GM18517 (cell line): ENCODE measurements around the gene DLG2.
A peak's percentile ranks its signal among the peaks of the same experiment; 100 is the strongest.

Experiments used
- ATAC-seq: cut with Tn5 transposase; IDR thresholded peaks from one replicate; pipeline ENCODE4 v1.9.1; 2021; ENCODE audit warnings: mild to moderate bottlenecking, moderate library complexity; ENCODE audit not compliant: unreplicated experiment

Gene DLG2

GRCh38 chr11:85133636-85134035 is 493.5 kb downstream of the DLG2 start:
- ATAC-seq: no peak

- ATAC-seq: no peak
Observed at GRCh38 chr11:85132851-85133585, 494.1 kb downstream of the DLG2 start.

GRCh38 chr11:85127349-85127748 is 499.8 kb downstream of the DLG2 start:
- no peak for ATAC-seq

- peak; percentile 97 for ATAC-seq
Observed at GRCh38 chr11:85123752-85124231, 503.4 kb downstream of the DLG2 start.

GRCh38 chr11:85118151-85118550 is 509.0 kb downstream of the DLG2 start:
- no peak for ATAC-seq

- ATAC-seq: no peak
Observed at GRCh38 chr11:85115798-85116197, 511.3 kb downstream of the DLG2 start.

GRCh38 chr11:85114786-85115185 is 512.4 kb downstream of the DLG2 start:
- no peak for ATAC-seq

- ATAC-seq: peak; percentile 99
Observed at GRCh38 chr11:85110246-85110645, 516.9 kb downstream of the DLG2 start.

GRCh38 chr11:85109141-85109540 is 518.0 kb downstream of the DLG2 start:
- peak; percentile 73 for ATAC-seq

GRCh38 chr11:85105868-85106267 is 521.3 kb downstream of the DLG2 start:
- ATAC-seq: no peak

- ATAC-seq: no peak
Observed at GRCh38 chr11:85099522-85099921, 527.6 kb downstream of the DLG2 start.

GRCh38 chr11:85098996-85099395 is 528.1 kb downstream of the DLG2 start:
- ATAC-seq: no peak

- ATAC-seq: no peak
Observed at GRCh38 chr11:85096939-85097338, 530.2 kb downstream of the DLG2 start.

GRCh38 chr11:85095239-85095638 is 531.9 kb downstream of the DLG2 start:
- no peak for ATAC-seq

- ATAC-seq: no peak
Observed at GRCh38 chr11:85094795-85095194, 532.3 kb downstream of the DLG2 start.

- ATAC-seq: peak; percentile 59
Observed at GRCh38 chr11:85089654-85090053, 537.5 kb downstream of the DLG2 start.

GRCh38 chr11:85088286-85088685 is 538.9 kb downstream of the DLG2 start:
- no peak for ATAC-seq

GRCh38 chr11:85086504-85087284 is 540.5 kb downstream of the DLG2 start:
- no peak for ATAC-seq

- no peak for ATAC-seq
Observed at GRCh38 chr11:85076535-85077330, 550.4 kb downstream of the DLG2 start.

GRCh38 chr11:85062659-85063058 is 564.5 kb downstream of the DLG2 start:
- ATAC-seq: peak; percentile 100

- ATAC-seq: no peak
Observed at GRCh38 chr11:85052636-85053035, 574.5 kb downstream of the DLG2 start.
